ENCODE results near the gene VWC2.

VWC2 gene

DNA sequence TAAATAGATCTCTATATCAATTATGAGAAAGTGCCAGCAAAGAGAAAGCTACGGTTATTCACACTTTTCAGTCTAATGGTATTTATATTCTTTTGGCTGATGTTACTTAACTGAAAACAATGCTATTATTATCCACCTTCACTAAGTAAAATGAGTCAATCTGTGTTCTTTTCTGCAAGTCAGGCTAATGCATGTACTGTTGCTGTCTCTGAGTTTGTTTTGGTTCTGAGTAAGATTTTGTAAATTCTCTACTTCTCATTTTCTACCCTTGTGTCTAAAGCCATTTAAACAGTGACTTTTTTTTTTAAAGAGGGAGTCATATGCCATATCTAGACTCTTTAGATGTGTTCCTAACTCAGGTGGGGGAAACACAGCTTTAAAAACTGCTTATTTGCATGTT is 7.5 kb downstream of the VWC2 start:
- Histone ChIP-seq H3K4me1 (ENCODE audit: control insufficient read depth in 5 of 5, insufficient read depth in 5 of 5, low read length in 5 of 5) (peaks cover 0 to 10% (median 5%) of the 10 kb centered on the region in 5 donors), H3K36me3 (ENCODE audit: control insufficient read depth in 5 of 5, insufficient read depth in 5 of 5, low read length in 5 of 5) (no peaks in the 10 kb centered on the region), H3K27ac (ENCODE audit: low read depth, low read length) (no peak overlapping the region), H3K9ac (ENCODE audit: low read length in 5 of 5) (no peak overlapping the region), H3K27me3 (ENCODE audit: control insufficient read depth in 5 of 5, insufficient read depth in 4 of 5, low read length in 5 of 5) (peaks cover under 1 to 11% (median 2%) of the 10 kb centered on the region in 5 donors), H3K4me3 (ENCODE audit: low read depth in 1 of 5, low read length in 5 of 5) (no peak overlapping the region), H3K9me3 (ENCODE audit: control insufficient read depth in 5 of 5, low read length in 5 of 5) (no peaks in the 10 kb centered on the region)

GRCh38 chr7:49781996-49782395 is 8.6 kb downstream of the VWC2 start:
- no peak overlapping the region for H3K4me3 ChIP-seq (ENCODE audit: low read depth in 1 of 5, low read length in 5 of 5)

DNA sequence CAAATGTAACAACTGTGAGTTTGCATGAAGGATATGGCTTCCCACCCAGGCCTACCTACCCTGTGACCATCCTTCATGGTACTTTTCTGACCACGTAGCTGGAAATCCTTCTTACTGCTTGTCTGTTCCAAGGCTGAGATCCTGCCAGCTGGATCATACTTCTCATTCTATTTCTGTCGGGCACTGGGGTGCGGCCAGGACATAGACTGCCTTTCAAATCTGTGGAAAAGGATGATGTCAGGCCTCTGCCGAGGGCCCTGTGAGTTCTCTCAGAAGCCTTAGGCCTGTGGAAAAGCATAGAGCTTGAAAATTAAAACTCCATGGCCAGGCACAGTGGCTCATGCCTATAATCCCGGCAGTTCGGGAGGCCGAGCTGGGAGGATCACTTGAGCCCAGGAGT is 10.0 kb downstream of the VWC2 start:
- no peak overlapping the region for H3K9ac ChIP-seq (ENCODE audit: low read length in 5 of 5)
- H3K36me3 ChIP-seq (ENCODE audit: control insufficient read depth in 5 of 5, insufficient read depth in 5 of 5, low read length in 5 of 5), result no peaks in the 10 kb centered on the region
- no peak overlapping the region for H3K4me3 ChIP-seq (ENCODE audit: low read depth in 1 of 5, low read length in 5 of 5)
- H3K4me1 ChIP-seq (ENCODE audit: control insufficient read depth in 5 of 5, insufficient read depth in 5 of 5, low read length in 5 of 5), result peaks cover 0 to 9% (median 4%) of the 10 kb centered on the region in 5 donors
- no peaks in the 10 kb centered on the region for H3K9me3 ChIP-seq (ENCODE audit: control insufficient read depth in 5 of 5, low read length in 5 of 5)
- H3K27me3 ChIP-seq (ENCODE audit: control insufficient read depth in 5 of 5, insufficient read depth in 4 of 5, low read length in 5 of 5), result no peaks in the 10 kb centered on the region
- no peak overlapping the region for H3K27ac ChIP-seq (ENCODE audit: low read depth, low read length)

More at GRCh38 chr7:49781996-49782395, 8.6 kb downstream of the VWC2 start:
- H3K9me3 ChIP-seq (ENCODE audit: control insufficient read depth in 5 of 5, low read length in 5 of 5), result no peaks in the 10 kb centered on the region
- H3K9ac ChIP-seq (ENCODE audit: low read length in 5 of 5), result no peak overlapping the region
- peaks cover 0 to under 1% (median 0%) of the 10 kb centered on the region in 5 donors for H3K27me3 ChIP-seq (ENCODE audit: control insufficient read depth in 5 of 5, insufficient read depth in 4 of 5, low read length in 5 of 5)
- H3K4me1 ChIP-seq (ENCODE audit: control insufficient read depth in 5 of 5, insufficient read depth in 5 of 5, low read length in 5 of 5), result peaks cover 0 to 9% (median 4%) of the 10 kb centered on the region in 5 donors
- H3K27ac ChIP-seq (ENCODE audit: low read depth, low read length), result no peak overlapping the region
- H3K36me3 ChIP-seq (ENCODE audit: control insufficient read depth in 5 of 5, insufficient read depth in 5 of 5, low read length in 5 of 5), result no peaks in the 10 kb centered on the region

DNA sequence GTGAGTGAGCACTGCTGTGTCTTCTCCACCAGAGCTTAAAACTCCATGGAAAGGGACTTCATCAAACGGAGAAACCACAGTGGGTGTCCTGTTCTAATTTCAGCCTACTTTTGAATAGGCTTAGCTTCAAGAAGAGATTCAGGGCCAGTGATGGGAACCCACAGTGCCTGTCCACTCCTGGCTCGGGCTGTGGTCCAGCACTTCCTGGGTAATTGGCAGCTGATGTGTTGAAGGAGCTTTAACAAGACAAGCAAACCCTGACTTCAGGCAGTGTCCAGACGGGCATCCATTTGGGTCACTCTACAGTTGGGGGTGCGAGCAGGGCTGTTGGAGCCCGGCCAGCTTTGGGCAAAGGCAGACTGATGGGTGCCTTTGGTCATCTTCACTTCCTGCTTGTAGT is 14.5 kb downstream of the VWC2 start:
- Histone ChIP-seq H3K9ac (ENCODE audit: low read length in 5 of 5) (no peak overlapping the region), H3K4me3 (ENCODE audit: low read depth in 1 of 5, low read length in 5 of 5) (no peak overlapping the region), H3K36me3 (ENCODE audit: control insufficient read depth in 5 of 5, insufficient read depth in 5 of 5, low read length in 5 of 5) (no peaks in the 10 kb centered on the region), H3K9me3 (ENCODE audit: control insufficient read depth in 5 of 5, low read length in 5 of 5) (no peaks in the 10 kb centered on the region), H3K27ac (ENCODE audit: low read depth, low read length) (no peak overlapping the region), H3K27me3 (ENCODE audit: control insufficient read depth in 5 of 5, insufficient read depth in 4 of 5, low read length in 5 of 5) (no peaks in the 10 kb centered on the region), H3K4me1 (ENCODE audit: control insufficient read depth in 5 of 5, insufficient read depth in 5 of 5, low read length in 5 of 5) (peaks cover 0 to 4% (median 0%) of the 10 kb centered on the region in 5 donors)

DNA sequence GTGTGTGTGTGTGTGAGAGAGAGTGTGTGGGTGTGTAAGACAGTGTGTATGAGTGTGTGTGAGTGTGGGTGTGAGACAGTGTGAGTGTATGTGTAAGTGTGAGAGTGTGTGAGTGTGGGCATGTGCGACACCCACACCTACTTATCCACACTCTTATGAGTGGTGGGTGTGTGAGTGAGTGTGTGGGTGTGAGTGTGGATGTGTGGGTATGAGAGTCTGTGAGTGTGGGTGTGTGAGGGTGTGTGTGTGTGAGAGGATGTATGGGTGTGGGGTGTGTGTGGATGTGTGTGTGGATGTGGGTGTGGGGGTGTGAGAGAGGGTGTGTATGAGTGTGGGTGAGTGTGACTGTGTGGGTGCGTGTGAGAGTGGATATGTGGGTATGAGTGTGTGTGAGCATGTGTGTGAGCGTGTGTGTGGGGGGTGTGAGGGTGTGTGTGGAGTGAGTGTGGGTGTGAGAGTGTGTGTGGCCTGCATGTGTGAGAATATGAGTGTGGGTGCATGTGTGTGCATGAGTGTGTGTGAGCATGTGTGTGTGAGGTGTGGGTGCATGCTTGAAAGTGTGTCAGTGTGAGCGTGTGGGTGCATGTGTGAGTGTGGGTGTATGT is 15.1 kb downstream of the VWC2 start:
- Histone ChIP-seq H3K27ac (ENCODE audit: low read depth, low read length) (no peak overlapping the region), H3K27me3 (ENCODE audit: control insufficient read depth in 5 of 5, insufficient read depth in 4 of 5, low read length in 5 of 5) (no peaks in the 10 kb centered on the region), H3K4me3 (ENCODE audit: low read depth in 1 of 5, low read length in 5 of 5) (no peak overlapping the region), H3K36me3 (ENCODE audit: control insufficient read depth in 5 of 5, insufficient read depth in 5 of 5, low read length in 5 of 5) (no peaks in the 10 kb centered on the region), H3K9ac (ENCODE audit: low read length in 5 of 5) (no peak overlapping the region), H3K9me3 (ENCODE audit: control insufficient read depth in 5 of 5, low read length in 5 of 5) (no peaks in the 10 kb centered on the region), H3K4me1 (ENCODE audit: control insufficient read depth in 5 of 5, insufficient read depth in 5 of 5, low read length in 5 of 5) (no peaks in the 10 kb centered on the region)

GRCh38 chr7:49789736-49790135 is 16.3 kb downstream of the VWC2 start:
- H3K4me1 ChIP-seq (ENCODE audit: control insufficient read depth in 5 of 5, insufficient read depth in 5 of 5, low read length in 5 of 5), result no peaks in the 10 kb centered on the region
- H3K9ac ChIP-seq (ENCODE audit: low read length in 5 of 5), result no peak overlapping the region
- H3K27me3 ChIP-seq (ENCODE audit: control insufficient read depth in 5 of 5, insufficient read depth in 4 of 5, low read length in 5 of 5), result no peaks in the 10 kb centered on the region
- H3K27ac ChIP-seq (ENCODE audit: low read depth, low read length), result no peak overlapping the region
- H3K36me3 ChIP-seq (ENCODE audit: control insufficient read depth in 5 of 5, insufficient read depth in 5 of 5, low read length in 5 of 5), result no peaks in the 10 kb centered on the region
- no peaks in the 10 kb centered on the region for H3K9me3 ChIP-seq (ENCODE audit: control insufficient read depth in 5 of 5, low read length in 5 of 5)
- no peak overlapping the region for H3K4me3 ChIP-seq (ENCODE audit: low read depth in 1 of 5, low read length in 5 of 5)

- no peak overlapping the region for H3K9ac ChIP-seq (ENCODE audit: low read length in 5 of 5)
- H3K36me3 ChIP-seq (ENCODE audit: control insufficient read depth in 5 of 5, insufficient read depth in 5 of 5, low read length in 5 of 5), result no peaks in the 10 kb centered on the region
- H3K27ac ChIP-seq (ENCODE audit: low read depth, low read length), result no peak overlapping the region
- no peaks in the 10 kb centered on the region for H3K27me3 ChIP-seq (ENCODE audit: control insufficient read depth in 5 of 5, insufficient read depth in 4 of 5, low read length in 5 of 5)
- no peaks in the 10 kb centered on the region for H3K4me1 ChIP-seq (ENCODE audit: control insufficient read depth in 5 of 5, insufficient read depth in 5 of 5, low read length in 5 of 5)
- no peaks in the 10 kb centered on the region for H3K9me3 ChIP-seq (ENCODE audit: control insufficient read depth in 5 of 5, low read length in 5 of 5)
- no peak overlapping the region for H3K4me3 ChIP-seq (ENCODE audit: low read depth in 1 of 5, low read length in 5 of 5)
These were observed 16.8 kb downstream of the VWC2 start for GRCh38 chr7:49790209-49790608.

DNA sequence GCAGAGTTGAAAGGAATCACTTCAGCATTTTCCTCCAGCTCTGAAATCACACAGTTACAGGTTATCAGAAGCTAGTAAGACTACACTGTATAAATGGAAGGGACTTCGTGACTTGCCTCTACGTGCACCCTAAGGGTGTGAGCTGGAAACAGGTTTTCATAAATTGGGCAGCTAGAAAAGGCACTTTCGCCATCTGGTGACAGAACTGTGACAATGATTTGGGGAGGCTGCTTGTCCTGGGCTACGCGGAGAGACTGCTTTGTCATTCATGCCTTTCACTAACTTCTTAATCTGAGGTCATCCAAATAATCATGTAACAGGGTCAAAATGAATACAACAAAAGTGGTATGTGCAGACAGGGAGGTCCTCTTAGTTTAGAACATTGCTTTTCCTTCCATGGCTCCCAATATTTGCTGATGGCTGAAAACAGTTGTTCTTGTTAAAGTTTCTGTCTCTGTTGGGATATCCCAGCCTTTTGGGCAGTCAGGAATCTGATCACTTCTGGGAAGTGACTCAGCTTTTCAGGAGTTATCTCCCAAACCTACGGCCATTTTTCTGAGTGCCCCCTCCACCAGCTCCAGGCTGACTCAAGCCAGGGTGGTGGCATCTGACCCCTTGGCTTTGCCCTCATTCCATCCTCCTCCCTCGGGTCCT is 17.8 kb downstream of the VWC2 start:
- no peaks in the 10 kb centered on the region for H3K27me3 ChIP-seq (ENCODE audit: control insufficient read depth in 5 of 5, insufficient read depth in 4 of 5, low read length in 5 of 5)
- no peak overlapping the region for H3K4me3 ChIP-seq (ENCODE audit: low read depth in 1 of 5, low read length in 5 of 5)
- no peaks in the 10 kb centered on the region for H3K4me1 ChIP-seq (ENCODE audit: control insufficient read depth in 5 of 5, insufficient read depth in 5 of 5, low read length in 5 of 5)
- H3K9ac ChIP-seq (ENCODE audit: low read length in 5 of 5), result no peak overlapping the region
- H3K36me3 ChIP-seq (ENCODE audit: control insufficient read depth in 5 of 5, insufficient read depth in 5 of 5, low read length in 5 of 5), result no peaks in the 10 kb centered on the region
- H3K27ac ChIP-seq (ENCODE audit: low read depth, low read length), result no peak overlapping the region
- no peaks in the 10 kb centered on the region for H3K9me3 ChIP-seq (ENCODE audit: control insufficient read depth in 5 of 5, low read length in 5 of 5)

- H3K27ac ChIP-seq (ENCODE audit: low read depth, low read length), result no peak overlapping the region
- H3K4me1 ChIP-seq (ENCODE audit: control insufficient read depth in 5 of 5, insufficient read depth in 5 of 5, low read length in 5 of 5), result no peaks in the 10 kb centered on the region
- H3K27me3 ChIP-seq (ENCODE audit: control insufficient read depth in 5 of 5, insufficient read depth in 4 of 5, low read length in 5 of 5), result no peaks in the 10 kb centered on the region
- H3K9ac ChIP-seq (ENCODE audit: low read length in 5 of 5), result no peak overlapping the region
- no peaks in the 10 kb centered on the region for H3K36me3 ChIP-seq (ENCODE audit: control insufficient read depth in 5 of 5, insufficient read depth in 5 of 5, low read length in 5 of 5)
- no peak overlapping the region for H3K4me3 ChIP-seq (ENCODE audit: low read depth in 1 of 5, low read length in 5 of 5)
- no peaks in the 10 kb centered on the region for H3K9me3 ChIP-seq (ENCODE audit: control insufficient read depth in 5 of 5, low read length in 5 of 5)
These were observed 24.7 kb downstream of the VWC2 start for GRCh38 chr7:49797987-49798660.

GRCh38 chr7:49800031-49800430 is 26.6 kb downstream of the VWC2 start:
- H3K27ac ChIP-seq (ENCODE audit: low read depth, low read length), result no peak overlapping the region
- H3K9ac ChIP-seq (ENCODE audit: low read length in 5 of 5), result no peak overlapping the region
- H3K4me1 ChIP-seq (ENCODE audit: control insufficient read depth in 5 of 5, insufficient read depth in 5 of 5, low read length in 5 of 5), result no peaks in the 10 kb centered on the region
- peaks cover 0 to 2% (median 0%) of the 10 kb centered on the region in 5 donors for H3K27me3 ChIP-seq (ENCODE audit: control insufficient read depth in 5 of 5, insufficient read depth in 4 of 5, low read length in 5 of 5)
- no peaks in the 10 kb centered on the region for H3K9me3 ChIP-seq (ENCODE audit: control insufficient read depth in 5 of 5, low read length in 5 of 5)
- H3K36me3 ChIP-seq (ENCODE audit: control insufficient read depth in 5 of 5, insufficient read depth in 5 of 5, low read length in 5 of 5), result no peaks in the 10 kb centered on the region
- H3K4me3 ChIP-seq (ENCODE audit: low read depth in 1 of 5, low read length in 5 of 5), result no peak overlapping the region
